Pancreas (tissue), 10 donors: Measurements from ENCODE around the gene BMPR1B. TPM values are rescaled to one million over a fixed set of nuclear protein-coding genes. Genes with fewer than 3 reads are reported as not detected.

Experiments
- ATAC-seq, 4 donors: fragments of 200-7000 bp; cut with Tn5 transposase; one replicate each; pipeline versions ENCODE4 v1.8.0 to v1.9.1; 2020; ENCODE audit warnings: mild to moderate bottlenecking in 4 of 4, moderate library complexity in 4 of 4
- DNase-seq, 6 donors: peaks; one replicate each; pipeline ENCODE4 v3.0.0-alpha.2; 2020
- FAIRE-seq: peaks from 2 replicates; lab custom pipeline; 2012; peaks lifted over from hg19 to GRCh38; lab: Jason Lieb, UNC
- H3K27ac ChIP-seq, 4 donors: fragments of 200-600 bp; sonication (generic); 1 replicate in 3 of 4; 2 replicates in 1 of 4; pipeline versions ENCODE4 v1.5.0 to v1.8.0; 2020
- H3K27me3 ChIP-seq, 4 donors: fragments of 200-600 bp; one replicate each; pipeline ENCODE4 v1.8.0; 2021
- H3K36me3 ChIP-seq, 3 donors: fragments of 200-600 bp; sonication (generic) in 1 of 3; one replicate each; pipeline versions ENCODE4 v1.5.0 to v1.8.0; 2020 to 2021
- H3K4me1 ChIP-seq, 3 donors: fragments of 200-600 bp; one replicate each; pipeline ENCODE4 v1.8.0; 2021
- H3K4me3 ChIP-seq, 4 donors: fragments of 200-600 bp; sonication (generic) in 2 of 4; one replicate each; pipeline versions ENCODE4 v1.5.0 to v1.8.0; 2020 to 2021
- H3K9me3 ChIP-seq, 4 donors: fragments of 200-600 bp; one replicate each; pipeline ENCODE4 v1.8.0; 2021
- WGBS, 2 donors: extraction: QIAGEN DNeasy Blood & Tissue Kit; methylation state at CpG; one replicate each; pipeline ENCODE4 v1.1.7; 2013; 5-methylcytosine and 5-hydroxymethylcytosine counted together
- intact Hi-C, 3 donors: fragments of 100-400 bp; cut with DNase I; formaldehyde crosslinking; loops; one replicate each; pipeline versions ENCODE4 v1.11.1 to v1.14.2; 2022
- polyA plus RNA-seq, 2 donors: library from polyadenylated mRNA; stranded (reverse); fragments of 200-250 nt; gene quantifications; one replicate each; pipeline ENCODE4 v1.2.3, GENCODE V29; 2013
- total RNA-seq, 6 donors: library from RNA; stranded (reverse); fragmentation: NEBNext Ultra II Directional in 4 of 6; extraction: Animal tissue kit (Norgen Biotek cat#: 25700) in 4 of 6; gene quantifications; one replicate each; pipeline versions ENCODE4 v1.2.1 to v1.2.4, GENCODE V29; 2021 to 2023
- TF ChIP-seq, protein P1 (sequence below), 4 donors: fragments of 200-600 bp; sonication (generic) in 3 of 4; IDR thresholded peaks; one replicate each; pipeline versions ENCODE4 v1.5.0 to v1.8.0; 2021; ENCODE audit warnings: antibody characterized with exemption in 4 of 4
- donor health status: healthy with polysubstance abuse.
- donor health status: DM: no; HTN: no; CAD: no; lungs with moderate emphysema.
- donor health status: DM: no; HTN: no; CAD: no.
- donor health status: control.
- donor health status: control.
- donor health status: Bipolar disorder and iron deficiency.
- donor health status: DM: yes; HTN: yes; CAD: no.
- donor health status: DM: no; HTN: no; CAD: no.
- donor health status: DM: no; HTN: no; CAD: no.
- donor health status: DM: yes; HTN: yes; CAD: no.

Gene BMPR1B
- total and polyA plus RNA-seq, 8 donors = 0.46 to 3.7 (median 1.6) TPM

DNA sequence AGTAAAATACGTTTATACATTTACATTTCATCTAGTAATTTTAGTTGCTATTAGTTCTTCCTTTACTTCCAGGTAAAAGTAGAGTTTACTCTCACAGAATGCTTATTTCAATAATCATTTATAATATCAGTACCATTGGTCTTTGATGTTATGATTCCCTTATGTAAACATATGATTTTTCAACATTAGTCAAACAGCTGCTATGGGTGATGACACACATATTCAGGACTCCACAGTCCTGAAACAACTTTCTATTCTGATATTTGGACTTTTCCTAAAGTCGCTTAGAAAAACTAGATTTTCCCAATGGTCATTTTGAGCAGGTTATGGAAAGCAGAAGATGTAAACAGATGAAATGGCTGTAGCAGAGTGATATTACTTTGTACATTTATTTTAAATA, 421.2 kb downstream of the BMPR1B start:
- 67 to 69% methylated on average over 2 of the region's 2 CpGs for WGBS, 2 donors
- no peak for FAIRE-seq
- TF ChIP-seq, protein P1, sequence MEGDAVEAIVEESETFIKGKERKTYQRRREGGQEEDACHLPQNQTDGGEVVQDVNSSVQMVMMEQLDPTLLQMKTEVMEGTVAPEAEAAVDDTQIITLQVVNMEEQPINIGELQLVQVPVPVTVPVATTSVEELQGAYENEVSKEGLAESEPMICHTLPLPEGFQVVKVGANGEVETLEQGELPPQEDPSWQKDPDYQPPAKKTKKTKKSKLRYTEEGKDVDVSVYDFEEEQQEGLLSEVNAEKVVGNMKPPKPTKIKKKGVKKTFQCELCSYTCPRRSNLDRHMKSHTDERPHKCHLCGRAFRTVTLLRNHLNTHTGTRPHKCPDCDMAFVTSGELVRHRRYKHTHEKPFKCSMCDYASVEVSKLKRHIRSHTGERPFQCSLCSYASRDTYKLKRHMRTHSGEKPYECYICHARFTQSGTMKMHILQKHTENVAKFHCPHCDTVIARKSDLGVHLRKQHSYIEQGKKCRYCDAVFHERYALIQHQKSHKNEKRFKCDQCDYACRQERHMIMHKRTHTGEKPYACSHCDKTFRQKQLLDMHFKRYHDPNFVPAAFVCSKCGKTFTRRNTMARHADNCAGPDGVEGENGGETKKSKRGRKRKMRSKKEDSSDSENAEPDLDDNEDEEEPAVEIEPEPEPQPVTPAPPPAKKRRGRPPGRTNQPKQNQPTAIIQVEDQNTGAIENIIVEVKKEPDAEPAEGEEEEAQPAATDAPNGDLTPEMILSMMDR (IDR thresholded peaks at IDR 0.05) = no peak
- no peak for ATAC-seq
- DNase-seq = no peak
- no peaks in the 10 kb centered on the region for H3K36me3 ChIP-seq
- H3K27ac ChIP-seq = no peak overlapping the region
- no peaks in the 10 kb centered on the region for H3K4me1 ChIP-seq
- no peak overlapping the region for H3K4me3 ChIP-seq
- no peaks in the 10 kb centered on the region for H3K9me3 ChIP-seq
- intact Hi-C loops = no loop called here
- no peaks in the 10 kb centered on the region for H3K27me3 ChIP-seq

DNA sequence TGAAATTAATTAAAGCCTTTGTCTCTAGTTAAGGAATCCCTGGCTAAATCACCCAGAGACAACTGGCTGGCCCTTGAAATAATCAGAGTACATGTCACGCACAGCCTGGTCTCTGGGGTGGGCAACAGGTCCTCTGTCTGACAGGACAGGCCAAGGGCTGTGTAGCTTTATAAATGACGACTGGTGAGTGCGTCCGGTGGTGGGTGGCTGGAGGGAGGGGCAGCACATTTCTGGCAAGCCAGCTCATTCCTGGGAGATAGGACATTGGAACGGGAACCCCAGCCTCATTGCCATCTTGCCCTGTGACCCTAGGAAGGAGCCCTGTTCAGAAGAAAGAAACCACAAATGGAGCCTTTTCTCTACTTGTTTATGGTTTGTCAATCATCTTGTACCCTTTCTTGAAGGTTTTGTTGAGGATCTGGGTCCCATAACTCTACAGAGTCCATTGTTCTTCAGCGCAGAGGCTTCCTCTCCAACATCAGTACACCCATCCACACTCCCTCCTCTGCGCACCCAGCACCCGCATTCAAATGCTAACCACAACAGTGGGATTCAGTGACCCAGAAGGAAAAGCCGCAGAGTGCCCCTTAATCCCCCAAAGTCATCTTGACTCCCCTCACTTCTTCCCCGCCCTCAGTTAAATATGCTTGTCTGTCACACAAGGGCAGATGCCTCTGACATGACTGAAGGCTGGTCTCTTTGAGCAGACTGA, 422.9 kb downstream of the BMPR1B start:
- DNase-seq = no peak
- H3K27me3 ChIP-seq = no peaks in the 10 kb centered on the region
- no peaks in the 10 kb centered on the region for H3K36me3 ChIP-seq
- H3K9me3 ChIP-seq = no peaks in the 10 kb centered on the region
- no peak for ATAC-seq
- no peak for FAIRE-seq
- WGBS, 2 donors = 80 to 85% methylated on average over 10 of the region's 10 CpGs
- no peak overlapping the region for H3K4me3 ChIP-seq
- intact Hi-C loops = no loop called here
- H3K4me1 ChIP-seq = no peaks in the 10 kb centered on the region
- TF ChIP-seq, protein P1 (IDR thresholded peaks at IDR 0.05) = no peak
- no peak overlapping the region for H3K27ac ChIP-seq

DNA sequence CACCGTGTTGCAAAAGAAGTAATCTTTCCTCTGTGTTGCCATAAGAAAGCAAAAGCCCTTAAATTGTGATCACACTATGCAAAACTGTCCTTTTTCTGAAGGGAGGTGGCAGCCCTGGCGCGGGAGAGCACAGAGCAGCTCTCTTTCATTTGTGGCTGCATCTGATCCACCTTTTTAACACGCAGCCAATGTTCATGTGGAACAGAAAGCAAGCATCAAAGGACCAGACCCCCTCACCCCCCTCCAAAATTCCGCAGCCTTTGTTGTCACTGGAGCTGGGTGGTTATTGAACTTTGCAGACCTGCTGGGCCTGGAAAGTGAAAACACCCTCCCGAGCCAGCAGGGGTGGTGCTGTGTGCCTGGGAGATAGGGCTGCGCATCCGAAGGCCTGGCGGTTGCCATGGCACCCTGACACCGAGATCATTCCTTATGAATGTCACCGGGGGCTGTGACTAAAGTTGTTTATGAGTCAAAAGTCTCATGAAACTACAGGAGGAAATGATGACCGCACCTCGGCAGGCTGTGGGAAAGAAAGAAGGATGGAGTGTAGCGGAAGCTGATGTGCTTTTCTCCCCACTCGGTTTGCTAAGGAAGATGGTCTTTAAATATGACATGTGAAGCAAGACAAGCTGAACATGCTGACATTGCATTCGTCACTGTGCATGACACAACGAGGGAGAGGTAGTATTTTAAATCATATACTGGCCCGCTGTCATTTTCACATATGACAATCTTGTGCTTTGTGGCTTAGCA, 423.7 kb downstream of the BMPR1B start:
- 68 to 73% methylated on average over 18 of the region's 18 CpGs for WGBS, 2 donors
- intact Hi-C loops = no loop called here
- no peak overlapping the region for H3K27ac ChIP-seq
- ATAC-seq = no peak
- no peaks in the 10 kb centered on the region for H3K9me3 ChIP-seq
- TF ChIP-seq, protein P1 (IDR thresholded peaks at IDR 0.05) = no peak
- no peak for DNase-seq
- no peak overlapping the region for H3K4me3 ChIP-seq
- H3K4me1 ChIP-seq = no peaks in the 10 kb centered on the region
- no peak for FAIRE-seq
- no peaks in the 10 kb centered on the region for H3K27me3 ChIP-seq
- H3K36me3 ChIP-seq = no peaks in the 10 kb centered on the region

DNA sequence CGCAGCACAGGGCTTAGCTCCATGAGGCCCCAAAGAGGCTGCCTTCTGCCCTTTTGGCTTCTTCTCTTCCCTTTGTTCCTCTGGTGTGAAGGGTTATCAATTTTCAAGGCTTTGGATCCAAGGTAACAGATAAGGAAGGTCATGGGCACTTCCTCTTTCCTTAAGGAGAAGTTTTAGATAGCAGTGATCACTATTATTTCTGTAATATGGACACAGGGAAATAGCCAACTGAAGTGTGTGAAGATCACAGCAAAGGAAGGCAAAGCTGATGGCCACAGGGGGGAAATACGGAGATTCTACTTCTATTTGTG, 424.2 kb downstream of the BMPR1B start:
- no peak for FAIRE-seq
- 48% methylated on average over 2 of the region's 2 CpGs for WGBS, 2 donors

More for the DNA sequence above, 424.2 kb downstream of the BMPR1B start:
- Histone ChIP-seq H3K4me1 (no peaks in the 10 kb centered on the region), H3K27ac (no peak overlapping the region), H3K36me3 (no peaks in the 10 kb centered on the region), H3K27me3 (no peaks in the 10 kb centered on the region), H3K4me3 (no peak overlapping the region), H3K9me3 (no peaks in the 10 kb centered on the region)
- intact Hi-C loops = no loop called here
- DNase-seq (no peak), ATAC-seq (no peak)
- TF ChIP-seq, protein P1 (IDR thresholded peaks at IDR 0.05) = no peak
